ENCODE results near the gene TNFRSF14.
A peak's percentile ranks its signal among the peaks of the same experiment; 100 is the strongest.

The TNFRSF14 gene

DNA sequence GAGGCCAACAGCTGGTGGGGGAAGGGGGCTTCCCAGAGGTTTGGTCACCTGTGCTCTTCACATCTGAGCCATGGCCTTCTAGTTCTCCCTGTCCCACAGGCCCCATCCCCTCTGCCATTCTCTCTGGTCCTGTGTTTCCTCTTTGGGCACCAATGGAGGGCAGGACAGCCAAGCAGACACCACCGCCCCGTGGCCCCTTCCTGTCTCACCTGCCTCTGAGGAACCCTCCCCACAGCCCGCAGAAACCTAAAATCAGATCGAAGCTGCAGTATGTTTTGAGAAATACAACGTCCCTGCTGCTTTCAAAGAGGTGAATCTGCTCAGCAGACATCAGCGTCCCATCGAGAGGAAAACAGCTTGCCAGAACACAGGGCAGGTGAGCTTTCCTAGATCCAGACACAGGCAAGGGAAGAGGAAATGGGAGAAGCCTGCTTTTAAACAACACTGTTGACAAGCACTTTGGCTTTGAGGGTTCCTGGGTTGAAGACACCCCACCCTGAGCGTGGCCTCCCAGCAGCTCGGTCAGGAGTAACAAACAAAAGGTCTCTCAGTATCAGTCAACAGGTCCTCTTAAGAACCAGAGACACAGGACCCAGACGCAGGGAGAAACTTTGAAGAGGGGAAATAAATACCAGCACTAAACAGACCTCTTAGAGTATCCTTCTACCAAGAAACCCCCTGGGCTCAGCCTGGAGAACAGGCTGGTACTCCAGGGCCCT lies 32.1 kb upstream of the TNFRSF14 start:
- no peak for DNase-seq

DNA sequence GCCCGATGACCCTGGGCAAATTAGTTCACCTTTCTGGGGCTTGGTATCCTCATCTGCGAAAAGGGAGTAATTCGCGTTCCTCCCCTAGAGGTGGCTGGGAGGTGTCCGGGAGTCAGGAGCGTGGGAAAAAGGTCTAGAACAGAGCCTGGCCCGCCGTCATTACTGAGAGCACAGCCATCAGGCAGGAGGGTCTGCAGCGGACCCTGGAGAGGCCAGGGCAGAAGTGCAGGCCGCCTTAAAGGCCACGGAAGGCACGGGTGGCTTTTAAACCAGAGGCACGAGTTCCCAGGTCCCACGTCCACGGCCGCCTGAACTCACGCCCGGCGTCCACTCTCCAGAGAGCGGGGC lies 30.6 kb upstream of the TNFRSF14 start:
- no peak for DNase-seq

GRCh38 chr1:2525920-2526823 lies 30.0 kb upstream of the TNFRSF14 start, which contains the start of gene PANK4:
TSS of gene PANK4 (minus strand) at chr1:2526596. CDS start at chr1:2526587, 9 bp downstream.
- peak; percentile 94 for DNase-seq

DNA sequence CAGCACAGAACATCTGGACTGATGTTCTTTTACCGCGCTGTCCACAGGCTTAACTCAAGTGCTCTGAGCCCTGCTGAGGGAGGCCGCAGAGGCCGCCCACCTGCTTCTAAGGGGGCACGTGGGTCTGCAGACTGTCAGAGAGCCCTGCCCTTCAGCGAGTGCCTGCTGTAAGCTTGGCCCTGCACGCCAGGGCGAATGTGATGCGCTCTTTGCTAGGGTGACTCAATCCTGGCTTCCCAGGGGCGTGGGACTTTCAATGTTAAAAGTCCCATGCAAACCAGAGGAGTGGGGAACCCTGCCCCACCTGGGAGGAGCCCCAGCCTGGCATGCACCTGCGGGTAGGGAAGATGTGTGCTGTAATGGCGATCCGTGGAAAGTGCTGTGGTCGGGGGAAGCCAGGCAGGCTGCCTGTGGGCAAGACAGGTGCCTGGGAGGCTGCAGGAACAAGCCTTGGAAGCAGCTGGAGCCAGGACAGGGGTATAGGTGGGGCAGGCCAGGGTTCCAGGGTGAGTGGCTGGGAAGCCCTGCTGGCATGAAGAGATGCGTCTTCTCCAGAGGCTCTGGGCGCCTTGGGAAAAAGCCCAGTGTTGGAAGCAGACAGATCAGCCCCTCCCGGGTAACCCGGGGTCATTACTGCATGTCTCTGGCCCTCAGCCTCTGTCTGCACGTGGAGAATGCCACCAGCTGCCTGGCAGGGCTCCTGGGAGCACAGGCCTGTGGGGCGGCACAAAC lies 29.2 kb upstream of the TNFRSF14 start:
- peak; percentile 66 for DNase-seq

DNA sequence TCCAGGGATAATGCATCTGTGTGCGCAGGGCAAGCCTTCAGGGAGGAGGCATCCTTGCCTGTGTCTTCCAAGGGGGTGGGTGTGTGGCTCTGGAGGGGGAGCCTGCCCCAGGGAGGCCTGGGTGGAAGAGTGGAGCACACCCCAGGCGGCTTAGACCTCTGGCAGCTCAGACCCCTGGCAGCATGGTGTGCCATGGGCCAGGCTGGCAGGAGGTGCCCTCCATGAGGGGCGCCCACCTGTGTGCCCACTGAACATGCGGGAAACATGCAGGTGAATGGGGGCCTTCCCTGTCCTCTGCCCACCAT lies 28.7 kb upstream of the TNFRSF14 start:
- no peak for DNase-seq

DNA sequence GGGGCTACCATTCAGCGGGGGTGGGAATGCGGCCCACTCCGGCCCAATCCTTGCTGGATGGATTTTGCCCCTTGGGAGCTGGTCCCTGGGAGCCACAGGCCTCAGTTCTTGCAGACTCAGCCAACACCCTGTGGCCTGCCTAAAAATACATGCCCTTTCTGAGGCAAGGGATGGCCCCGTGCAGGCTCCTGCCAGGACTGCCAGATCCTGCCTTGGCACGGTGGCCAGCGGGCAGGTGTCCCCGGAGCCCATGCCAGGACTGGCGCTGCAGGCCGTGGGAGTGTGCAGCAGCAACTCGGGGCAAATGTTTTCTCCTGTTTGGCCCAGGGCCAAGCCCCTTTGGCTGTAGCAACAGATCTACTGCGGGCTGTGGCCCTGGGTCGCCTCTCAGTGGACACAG lies 28.2 kb upstream of the TNFRSF14 start:
- DNase-seq, result no peak

DNA sequence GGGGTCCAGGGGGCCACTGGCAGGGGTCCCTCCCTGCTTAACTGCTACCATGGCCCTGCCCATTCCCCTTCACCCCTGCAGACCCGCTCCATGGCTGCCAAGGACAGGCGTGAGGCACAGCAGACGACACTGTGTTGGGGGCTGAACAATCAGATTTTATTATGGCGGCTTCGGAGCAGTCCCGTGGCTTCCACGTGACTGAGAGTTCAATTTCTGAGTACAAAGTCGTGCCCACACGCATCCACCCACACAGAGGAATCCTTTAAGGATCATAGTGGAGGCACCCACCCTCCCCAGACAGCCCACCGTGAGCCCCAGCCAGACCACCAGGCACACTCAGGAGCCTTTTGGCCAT lies 27.6 kb upstream of the TNFRSF14 start:
- no peak for DNase-seq

GRCh38 chr1:2528966-2529783 lies 27.0 kb upstream of the TNFRSF14 start:
- DNase-seq, result no peak

- no peak for DNase-seq
Observed at GRCh38 chr1:2529784-2530512, 26.2 kb upstream of the TNFRSF14 start, which contains the start of gene HES5. TSS of gene HES5 (minus strand) at chr1:2530263. CDS start at chr1:2530164, 99 bp downstream.

DNA sequence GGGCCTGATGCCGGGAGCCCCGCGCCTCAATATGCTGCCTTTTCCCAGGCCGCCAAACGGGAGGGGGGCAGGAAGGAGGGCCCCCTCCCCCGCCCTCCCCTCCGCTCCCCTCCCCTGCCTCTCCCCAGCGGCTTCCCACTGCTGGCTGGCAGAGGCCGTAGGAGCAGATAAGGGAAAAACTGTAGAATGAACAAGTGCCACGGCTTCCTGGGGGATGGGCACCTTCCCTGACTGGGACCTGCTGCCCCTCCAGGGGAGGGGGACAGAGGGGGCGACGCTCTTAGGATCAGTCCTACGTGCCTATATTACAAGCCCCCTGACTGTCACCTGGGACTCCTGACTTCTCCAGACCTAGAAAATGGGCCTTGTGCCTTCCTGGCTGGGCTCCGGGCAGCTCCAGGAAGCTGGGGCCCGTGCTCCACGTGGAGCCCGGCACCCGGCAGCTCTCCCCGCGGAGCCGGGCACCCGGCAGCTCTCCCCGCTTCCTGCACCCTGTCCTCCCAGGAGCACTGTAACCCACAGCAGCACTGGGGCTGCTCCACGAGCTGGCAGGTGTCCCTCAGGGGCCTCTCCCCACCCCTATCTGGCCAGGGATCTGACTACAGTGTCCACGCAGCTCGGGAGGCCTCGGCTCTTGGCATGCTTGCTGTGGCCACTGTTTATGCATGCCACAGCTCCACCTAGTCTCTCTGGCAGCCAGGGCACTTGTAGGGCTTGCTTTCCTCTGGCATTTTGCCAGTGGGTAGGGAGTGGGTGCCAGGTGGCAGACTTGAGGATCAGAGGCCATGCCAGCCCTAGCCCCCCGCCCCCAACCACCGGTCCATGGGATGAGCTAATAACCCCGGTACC lies 25.4 kb upstream of the TNFRSF14 start:
- DNase-seq, result no peak

GRCh38 chr1:2532485-2533160 lies 23.5 kb upstream of the TNFRSF14 start:
- DNase-seq, result no peak

GRCh38 chr1:2533365-2533764 lies 22.8 kb upstream of the TNFRSF14 start:
- peak; percentile 92 for DNase-seq

DNA sequence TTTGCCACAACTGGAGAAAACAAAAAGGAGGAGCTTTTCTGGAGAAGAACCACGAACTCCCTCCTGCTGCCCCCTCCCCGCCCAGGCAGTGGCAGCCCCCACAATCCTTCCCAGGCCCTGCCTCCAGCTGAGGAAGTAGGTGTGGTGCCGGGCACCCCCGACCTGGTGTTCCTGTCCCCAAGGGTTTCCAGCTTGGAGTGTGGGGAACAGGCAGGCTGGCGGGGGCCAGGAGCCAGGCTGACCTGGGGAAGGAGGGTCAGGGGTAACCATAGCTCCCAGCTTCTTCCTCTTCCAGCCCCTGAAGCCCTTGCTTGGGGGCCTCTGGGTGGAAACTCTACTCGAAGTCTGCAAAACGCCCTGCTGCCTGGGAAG lies 21.9 kb upstream of the TNFRSF14 start:
- DNase-seq, result no peak

GRCh38 chr1:2534687-2535441 lies 21.3 kb upstream of the TNFRSF14 start:
- DNase-seq, result peak; percentile 83

GRCh38 chr1:2535455-2535854 lies 20.7 kb upstream of the TNFRSF14 start:
- no peak for DNase-seq

DNA sequence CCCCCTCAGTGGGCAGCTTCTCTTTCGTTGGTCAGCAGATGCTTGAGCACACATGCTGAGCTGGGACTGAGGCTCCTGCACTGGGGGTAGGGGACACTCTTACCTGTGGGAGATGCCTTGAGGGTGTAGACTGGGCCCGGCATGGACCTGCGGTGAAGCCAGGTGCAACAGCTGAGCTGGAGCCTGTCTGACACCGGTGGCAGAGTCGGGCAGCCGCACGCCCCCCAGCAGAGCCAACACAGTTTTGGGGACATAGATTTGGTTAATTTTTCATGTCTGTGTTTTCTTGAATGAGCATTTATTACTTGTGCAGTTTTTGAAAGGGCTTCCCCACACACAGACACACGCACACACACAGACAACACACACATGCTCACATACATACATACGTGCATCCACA lies 20.2 kb upstream of the TNFRSF14 start:
- DNase-seq, result no peak

DNA sequence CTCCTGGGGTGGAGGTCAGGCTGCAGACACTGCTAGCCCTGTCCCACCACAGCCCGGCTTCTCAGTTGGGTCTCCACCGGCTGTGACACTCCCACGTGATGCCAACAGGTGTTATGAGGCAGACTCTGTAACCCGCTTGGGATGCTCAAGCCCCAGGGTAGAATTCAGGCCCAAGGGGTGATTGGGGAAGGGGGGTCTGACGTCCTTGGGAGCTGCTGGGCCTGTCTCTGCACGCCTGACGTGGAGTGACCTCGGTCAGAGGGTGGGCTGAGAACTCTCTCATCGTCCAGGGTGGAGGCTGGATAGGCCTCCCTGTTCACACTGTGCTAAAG lies 18.4 kb upstream of the TNFRSF14 start:
- no peak for DNase-seq

DNA sequence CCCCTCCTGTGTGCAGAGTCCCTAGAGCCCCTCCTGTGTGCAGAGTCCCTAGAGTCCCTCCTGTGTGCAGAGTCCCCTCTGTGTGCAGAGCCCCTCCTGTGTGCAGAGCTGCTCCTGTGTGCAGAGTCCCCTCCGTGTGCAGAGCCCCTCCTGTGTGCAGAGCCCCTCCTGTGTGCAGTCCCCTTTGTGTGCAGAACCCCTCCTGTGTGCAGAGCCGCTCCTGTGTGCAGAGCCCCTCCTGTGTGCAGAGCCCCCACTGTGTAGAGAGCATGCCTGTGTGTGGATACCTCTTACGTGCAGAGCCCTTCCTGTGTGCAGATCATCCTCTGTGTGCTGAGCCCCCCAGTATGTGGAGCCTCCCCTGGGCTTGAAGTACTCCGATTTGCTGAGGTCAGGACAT lies 17.8 kb upstream of the TNFRSF14 start:
- DNase-seq, result no peak

DNA sequence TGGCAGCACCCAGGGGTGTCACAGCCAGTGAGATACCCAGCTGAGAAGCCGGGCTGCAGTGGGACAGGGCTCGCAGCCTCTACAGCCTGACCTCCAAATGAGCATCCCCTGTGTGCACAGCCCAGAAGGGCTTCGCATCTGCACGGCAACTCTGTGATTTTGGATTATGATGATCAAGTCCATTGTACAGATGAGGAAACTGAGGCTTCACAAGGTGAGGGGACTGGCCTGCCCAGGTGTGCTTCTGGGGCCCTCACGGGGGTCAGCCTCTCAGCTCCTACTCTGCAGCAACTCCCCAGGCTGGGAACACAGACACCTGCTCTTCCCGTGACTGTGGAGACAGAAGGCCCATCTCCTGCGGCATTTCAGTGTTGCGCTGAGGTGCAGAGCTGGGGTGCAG lies 17.3 kb upstream of the TNFRSF14 start:
- no peak for DNase-seq

DNA sequence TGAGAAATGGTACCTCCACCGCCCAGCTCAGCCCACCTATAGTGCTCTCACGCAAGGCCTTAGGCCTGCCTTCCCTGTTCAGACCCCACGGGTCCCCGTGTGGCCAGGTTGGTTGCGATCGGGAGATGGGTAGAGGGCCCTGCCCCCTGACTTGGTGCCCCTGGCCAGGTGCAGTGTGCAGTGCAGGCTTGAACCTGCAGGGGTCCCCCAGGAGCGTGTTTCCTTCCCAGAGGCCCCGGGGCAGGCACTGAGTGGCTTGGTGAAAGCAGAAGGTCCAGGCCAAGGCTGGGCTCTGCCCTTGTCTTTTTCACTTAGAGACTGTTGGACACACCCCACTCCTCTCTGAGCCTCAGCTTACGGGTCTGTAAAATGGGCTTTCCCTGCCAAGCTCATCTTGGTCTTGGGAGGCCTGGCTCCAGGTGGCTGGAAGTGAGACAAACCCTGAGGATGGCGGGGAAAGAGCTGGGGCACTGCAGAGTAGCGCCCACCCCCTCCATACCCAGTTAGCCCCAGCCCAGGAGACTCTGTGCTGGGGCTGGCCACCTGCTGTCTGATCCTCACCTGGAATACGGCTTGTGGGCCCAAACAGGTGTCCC lies 16.8 kb upstream of the TNFRSF14 start:
- DNase-seq, result no peak
